Measurements from ENCODE around the gene AP2A1. TPM values are rescaled to one million over a fixed set of nuclear protein-coding genes. Genes with fewer than 3 reads are reported as not detected.

Gene AP2A1
- total and polyA plus RNA-seq, 9 of the 15 experiments (the other 6 are each of a cell fraction or from before 2014, with no cell fraction given): 0.55 to 150 (median 31.9) TPM

- no peak overlapping the region for H3K4me3 ChIP-seq
- no peak for DNase-seq (ENCODE audit: extremely low read depth in 1 of 4, low spot score in 3 of 4)
- H3K36me3 ChIP-seq (ENCODE audit: control insufficient read depth, insufficient read depth, low read length): peaks cover 15% of the 10 kb centered on the region; the same call in 2 of the 3 replicates
- H3K9me3 ChIP-seq (replicated peaks; ENCODE audit: control insufficient read depth, insufficient read depth, low read depth, low read length): 0 out of 2 replicates have a peak, but pooled peaks cover 6% of the 10 kb centered on the region
- H3K9me1 ChIP-seq (ENCODE audit: control insufficient read depth, insufficient read depth, low read length): peaks cover 3% of the 10 kb centered on the region
- ChIA-PET POLR2A (interaction anchor here (0.6 to 1.3 kb wide), 3 partner anchors 9 to 86 kb away, joined by 3 to 5 read pairs (median 4); no protein-coding TSS in a partner anchor), CTCF (ENCODE audit: low intra/inter-chr PET ratio) (no interaction called here)
- no peak for ATAC-seq
- H3K4me1 ChIP-seq (replicated peaks in 1 of 2; ENCODE audit: control insufficient read depth in 2 of 2, insufficient read depth in 2 of 2, low read length in 2 of 2): peaks cover 20 to 23% of the 10 kb centered on the region in 2 experiments
- WGBS (ENCODE audit: insufficient coverage, low coverage, missing lambda C conversion rate): 74% methylated on average over 18 of the region's 18 CpGs
- no TSS peak for BruUV-seq (replicated peaks)
- in situ Hi-C loops (cut with MboI) (no loop called here), intact Hi-C loops (cut with micrococcal nuclease) (loop anchor here (2.0 kb wide), 1 partner anchor 26 kb away; the partner anchor contains the start of gene MED25)
- TF ChIP-seq SPI1 (IDR thresholded peaks at IDR 0.05; ENCODE audit: borderline replicate concordance, low read depth, low read length) (no peak), CEBPG (CRISPR knock-in tag; IDR thresholded peaks at IDR 0.05) (peak; percentile 32; the same call in 1 of the 2 replicates), CEBPG (tag; conservative IDR thresholded peaks at IDR 0.05 in 1 of 2, IDR thresholded peaks at IDR 0.05 in 1 of 2) (no peak)
- H2AFZ ChIP-seq (ENCODE audit: low read depth, low read length): no peak overlapping the region
- H4K20me1 ChIP-seq (replicated peaks; ENCODE audit: control insufficient read depth, insufficient read depth, low read length): no peaks in the 10 kb centered on the region
- peak overlapping the region in 1 of 2 experiments; percentile 70; a peak in 2 of 4 replicates for H3K9ac ChIP-seq (ENCODE audit: insufficient read depth in 1 of 2, low read depth in 2 of 2, low read length in 2 of 2)
- peaks cover 8% of the 10 kb centered on the region; the same call in 2 of the 3 replicates for H3K79me2 ChIP-seq (ENCODE audit: control insufficient read depth, insufficient read depth, low read length)
- H3K27ac ChIP-seq (ENCODE audit: extremely low read depth, low read depth, low read length): no peak overlapping the region
- no peak overlapping the region for H3K4me2 ChIP-seq (ENCODE audit: insufficient read depth, low read length)
- FAIRE-seq: no peak
- no peaks in the 10 kb centered on the region for H3K27me3 ChIP-seq (ENCODE audit: control insufficient read depth in 2 of 2, insufficient read depth in 2 of 2, low read length in 2 of 2)
These were observed 77.6 kb downstream of the AP2A1 start for GRCh38 chr19:49844138-49845095.
